NCI-H187 (cell line): Measurements from ENCODE around the gene TIPARP.
"Not testable (repeated sequence)": the region's sequence is repeated elsewhere in the genome, so short reads cannot be mapped to it uniquely, and the experiment has no call there.

Experiments
- DNase-seq, 2 experiments: peaks; one replicate each; lab custom pipeline; 2025; lab: John Stamatoyannopoulos, UW

The TIPARP gene

GRCh38 chr3:156716105-156716862 is 41.9 kb downstream of the TIPARP start:
- DNase-seq = no peak

- no peak for DNase-seq
Measured at GRCh38 chr3:156718622-156719306, 44.4 kb downstream of the TIPARP start.

- no peak for DNase-seq
Measured at GRCh38 chr3:156720826-156721225, 46.4 kb downstream of the TIPARP start.

GRCh38 chr3:156721687-156722618 is 47.6 kb downstream of the TIPARP start:
- DNase-seq = no peak

GRCh38 chr3:156723182-156723619 is 48.8 kb downstream of the TIPARP start:
- no peak for DNase-seq

- DNase-seq = no peak
Measured at GRCh38 chr3:156725682-156726081, 51.3 kb downstream of the TIPARP start.

GRCh38 chr3:156726456-156726855 is 52.1 kb downstream of the TIPARP start:
- no peak for DNase-seq

- DNase-seq = no peak
Measured at GRCh38 chr3:156727519-156728205, 53.3 kb downstream of the TIPARP start.

GRCh38 chr3:156728267-156728985 is 54.0 kb downstream of the TIPARP start:
- DNase-seq = no peak

- no peak for DNase-seq
Measured at GRCh38 chr3:156729460-156730179, 55.2 kb downstream of the TIPARP start.

- no peak for DNase-seq
Measured at GRCh38 chr3:156731813-156732212, 57.4 kb downstream of the TIPARP start.

GRCh38 chr3:156732261-156732660 is 57.9 kb downstream of the TIPARP start:
- no peak for DNase-seq

GRCh38 chr3:156732715-156733421 is 58.5 kb downstream of the TIPARP start:
- DNase-seq = no peak

- DNase-seq = not testable (repeated sequence)
Measured at GRCh38 chr3:156734661-156735060, 60.3 kb downstream of the TIPARP start.

- DNase-seq = no peak
Measured at GRCh38 chr3:156735471-156735870, 61.1 kb downstream of the TIPARP start.

GRCh38 chr3:156737049-156737448 is 62.7 kb downstream of the TIPARP start:
- not testable (repeated sequence) for DNase-seq

- no peak for DNase-seq
Measured at GRCh38 chr3:156738251-156738650, 63.9 kb downstream of the TIPARP start.

GRCh38 chr3:156739976-156740375 is 65.6 kb downstream of the TIPARP start:
- DNase-seq = no peak

- not testable (repeated sequence) for DNase-seq
Measured at GRCh38 chr3:156740581-156740980, 66.2 kb downstream of the TIPARP start.

GRCh38 chr3:156741935-156742334 is 67.5 kb downstream of the TIPARP start:
- no peak for DNase-seq
